Ectodermal cell (in vitro differentiated cells): ENCODE measurements around the gene EZH1.

Experiments used
- H3K27ac ChIP-seq: 2 replicates; pipeline ENCODE4 v1.7.0; 2013; ENCODE audit warnings: mild to moderate bottlenecking, low read depth, low read length; ENCODE audit not compliant: insufficient read depth, poor library complexity, severe bottlenecking
- H3K27me3 ChIP-seq: 2 replicates; pipeline ENCODE4 v1.7.0; 2013; ENCODE audit warnings: mild to moderate bottlenecking, low read length; ENCODE audit not compliant: insufficient read depth, control insufficient read depth, poor library complexity, severe bottlenecking
- H3K36me3 ChIP-seq: one replicate; pipeline ENCODE4 v1.7.0; 2013; ENCODE audit warnings: low read length; ENCODE audit not compliant: control insufficient read depth, insufficient read depth
- H3K4me1 ChIP-seq: one replicate; pipeline ENCODE4 v1.7.0; 2013; ENCODE audit warnings: low read length; ENCODE audit not compliant: control insufficient read depth, insufficient read depth
- H3K4me3 ChIP-seq: 2 replicates; pipeline ENCODE4 v1.7.0; 2013; ENCODE audit warnings: low read depth, low read length, control low read depth; ENCODE audit not compliant: insufficient read depth
- H3K9me3 ChIP-seq: 2 replicates; pipeline ENCODE4 v1.7.0; 2013; ENCODE audit warnings: mild to moderate bottlenecking, low read length, moderate library complexity; ENCODE audit not compliant: control insufficient read depth
- WGBS, 2 experiments: methylation state at CpG; one replicate each; pipeline ENCODE4 v1.1.7; 2013; ENCODE audit warnings: missing lambda C conversion rate in 2 of 2; 5-methylcytosine and 5-hydroxymethylcytosine counted together

The EZH1 gene

DNA sequence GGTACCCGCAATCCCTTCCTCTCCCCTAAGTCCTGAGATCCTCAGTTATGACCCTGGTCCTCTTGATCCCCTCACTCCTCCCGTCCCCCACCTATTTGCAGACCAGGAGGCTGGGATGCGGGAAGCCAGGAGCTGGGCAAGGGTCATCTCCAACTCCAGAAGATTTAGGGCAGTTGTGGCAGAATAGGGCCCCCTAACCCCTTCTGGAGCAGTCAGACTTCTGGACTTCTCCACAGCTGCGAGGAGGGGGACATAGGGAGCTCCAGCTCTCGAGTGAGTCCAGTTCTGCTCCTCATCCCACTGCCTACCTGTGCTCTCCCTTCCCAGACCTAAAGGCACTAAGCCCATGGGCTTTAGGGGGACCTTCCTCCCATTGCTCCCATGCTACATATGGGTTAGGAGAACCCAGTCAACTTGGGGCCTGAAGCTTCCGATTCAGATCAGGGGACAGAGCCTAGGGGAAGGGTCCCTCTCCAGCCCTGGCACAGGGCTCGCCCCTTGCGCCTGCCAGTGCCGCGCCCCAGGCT lies 36.9 kb upstream of the EZH1 start:
- Histone ChIP-seq H3K9me3 (no peaks in the 10 kb centered on the region), H3K36me3 (no peaks in the 10 kb centered on the region), H3K27ac (no peak overlapping the region), H3K4me3 (no peak overlapping the region), H3K4me1 (no peaks in the 10 kb centered on the region), H3K27me3 (peaks cover 51% of the 10 kb centered on the region)
- 85 to 86% methylated on average over 10 of the region's 10 CpGs for WGBS, 2 experiments

DNA sequence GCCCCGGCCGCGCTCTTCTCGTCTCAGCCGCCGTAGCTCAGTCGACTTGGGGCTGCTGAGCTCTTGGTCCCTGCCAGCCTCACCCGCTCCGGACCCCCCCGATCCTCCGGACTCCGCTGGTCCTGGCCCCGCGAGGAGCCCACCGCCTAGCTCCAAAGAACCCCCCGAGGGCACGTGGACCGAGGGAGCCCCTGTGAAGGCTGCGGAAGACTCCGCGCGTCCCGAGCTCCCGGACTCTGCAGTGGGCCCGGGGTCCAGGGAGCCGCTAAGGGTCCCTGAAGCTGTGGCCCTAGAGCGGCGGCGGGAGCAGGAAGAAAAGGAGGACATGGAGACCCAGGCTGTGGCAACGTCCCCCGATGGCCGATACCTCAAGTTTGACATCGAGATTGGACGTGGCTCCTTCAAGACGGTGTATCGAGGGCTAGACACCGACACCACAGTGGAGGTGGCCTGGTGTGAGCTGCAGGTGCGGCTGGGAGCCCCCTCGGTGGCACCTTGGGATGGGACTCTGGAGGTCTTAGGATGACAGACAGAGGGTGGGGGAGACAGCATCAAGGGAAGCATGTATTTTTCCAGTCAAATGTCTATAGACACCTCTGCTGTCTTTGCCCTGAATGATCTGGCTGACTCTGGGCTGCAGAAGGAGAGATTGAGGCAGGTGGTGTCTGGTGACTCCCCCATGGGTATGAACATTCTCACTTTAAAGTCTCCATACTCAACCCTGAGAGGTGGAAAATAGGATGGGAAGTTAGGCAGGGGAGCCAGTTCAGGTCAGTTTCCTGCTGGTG lies 36.2 kb upstream of the EZH1 start:
- Histone ChIP-seq H3K4me3 (peak overlapping the region; percentile 40), H3K9me3 (no peaks in the 10 kb centered on the region), H3K27me3 (peaks cover 51% of the 10 kb centered on the region), H3K27ac (no peak overlapping the region), H3K4me1 (no peaks in the 10 kb centered on the region), H3K36me3 (no peaks in the 10 kb centered on the region)
- 7 to 9% methylated on average over 39 of the region's 39 CpGs for WGBS, 2 experiments

DNA sequence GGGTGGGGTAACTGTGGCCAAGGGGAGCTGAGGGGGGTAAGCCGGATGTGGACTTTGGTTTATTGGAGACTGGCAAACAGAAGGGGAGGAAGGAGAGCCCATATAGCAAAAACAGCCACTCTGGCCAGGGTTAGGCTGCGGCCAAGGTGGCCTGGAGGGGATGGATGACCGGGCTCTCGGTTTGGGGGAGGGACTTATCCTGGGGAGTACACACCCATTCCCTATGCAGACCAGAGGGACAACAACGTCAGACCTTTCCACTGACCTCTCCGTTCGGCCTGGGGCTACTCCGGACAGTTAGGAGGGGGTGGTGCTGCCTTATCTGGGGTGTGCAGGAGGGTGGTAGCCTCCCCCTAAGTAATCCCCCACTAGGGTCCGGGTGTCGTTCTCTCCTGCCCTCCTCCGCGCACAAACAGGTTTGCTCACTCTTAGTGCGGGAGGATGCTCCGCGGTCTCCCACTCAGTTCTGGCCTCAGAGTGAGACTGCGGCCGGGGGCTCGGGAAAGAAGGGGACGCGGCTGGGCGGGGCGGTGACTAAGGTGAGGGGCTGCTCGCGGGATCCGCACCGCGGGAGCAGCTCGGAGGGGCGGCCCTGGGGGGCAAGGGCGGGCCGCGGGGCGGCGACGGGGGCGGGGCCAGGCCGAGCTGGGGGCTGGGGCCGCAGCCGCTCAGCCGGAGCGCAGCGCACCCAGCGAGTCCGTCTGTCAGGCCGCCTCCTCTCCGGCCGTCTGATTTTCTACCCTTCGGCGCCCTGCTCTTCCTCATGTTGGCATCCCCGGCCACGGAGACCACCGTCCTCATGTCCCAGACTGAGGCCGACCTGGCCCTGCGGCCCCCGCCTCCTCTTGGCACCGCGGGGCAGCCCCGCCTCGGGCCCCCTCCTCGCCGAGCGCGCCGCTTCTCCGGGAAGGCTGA lies 35.4 kb upstream of the EZH1 start, which contains the start of gene WNK4:
Gene WNK4 (plus strand): TSS at position 675 of the 915 bp plus-strand sequence. CDS start 89 bp downstream, at position 764.
- Histone ChIP-seq H3K9me3 (no peaks in the 10 kb centered on the region), H3K4me3 (peak within 1 kb of the TSS; percentile 40), H3K27ac (no peak within 1 kb of the TSS), H3K4me1 (no peaks in the 10 kb centered on the region), H3K27me3 (peaks cover 47% of the 10 kb centered on the region), H3K36me3 (peaks cover 8% of the 10 kb centered on the region)
- WGBS, 2 experiments: 2 to 3% methylated on average over 65 of the region's 65 CpGs

DNA sequence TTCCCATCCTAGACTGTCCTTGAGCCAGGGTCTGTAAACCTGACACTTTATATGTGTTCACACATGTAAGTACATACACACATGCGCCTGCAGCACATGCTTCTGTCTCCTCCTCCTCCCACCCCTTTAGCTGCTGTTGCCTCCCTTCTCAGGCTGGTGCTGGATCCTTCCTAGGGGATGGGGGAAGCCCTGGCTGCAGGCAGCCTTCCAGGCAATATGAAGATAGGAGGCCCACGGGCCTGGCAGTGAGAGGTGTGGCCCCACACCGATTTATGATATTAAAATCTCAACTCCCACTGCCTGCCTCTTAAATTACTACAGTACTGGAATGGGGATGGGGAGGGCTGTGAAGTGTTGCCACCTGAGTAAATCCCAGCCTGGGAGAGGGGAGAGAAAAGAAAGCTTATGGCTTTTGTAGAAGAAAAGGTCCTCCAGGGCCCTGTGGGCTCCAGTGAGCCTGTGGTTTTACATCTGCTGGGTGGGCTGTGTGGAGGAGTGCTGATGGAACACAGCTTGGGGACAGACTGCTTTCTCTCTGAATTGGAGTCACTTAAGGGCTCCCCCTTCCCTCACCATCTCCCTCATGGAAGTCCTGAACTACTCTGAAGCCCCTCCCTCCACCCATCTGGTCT lies 34.6 kb upstream of the EZH1 start:
- WGBS, 2 experiments: 88 to 91% methylated on average over 2 to 3 of the region's 3 CpGs

DNA sequence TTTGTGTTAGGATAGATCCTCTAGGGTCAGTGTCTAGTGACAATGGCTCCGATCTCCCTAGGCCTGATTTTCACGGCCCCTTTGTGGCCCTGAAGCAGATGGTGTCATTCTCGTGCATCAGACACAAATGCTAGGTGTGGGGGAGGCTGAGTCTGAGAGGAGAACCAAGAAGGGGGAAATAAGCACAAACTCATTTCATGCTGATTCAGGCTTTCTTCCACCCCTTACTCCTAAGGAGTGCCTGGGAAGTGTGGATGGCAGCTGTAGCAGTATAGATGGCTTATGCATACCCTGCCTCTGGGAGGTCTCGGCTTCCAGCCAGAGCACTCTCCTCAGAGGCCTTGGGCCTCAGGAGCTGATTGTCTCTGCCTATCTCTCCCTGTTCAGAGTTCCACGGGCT lies 33.7 kb upstream of the EZH1 start:
- WGBS, 2 experiments: 88 to 96% methylated on average over 5 of the region's 5 CpGs
- Histone ChIP-seq H3K27me3 (peaks cover 36% of the 10 kb centered on the region), H3K27ac (no peak overlapping the region), H3K36me3 (peaks cover 8% of the 10 kb centered on the region), H3K9me3 (no peaks in the 10 kb centered on the region), H3K4me3 (no peak overlapping the region), H3K4me1 (peaks cover 6% of the 10 kb centered on the region)

More for the DNA sequence above, 34.6 kb upstream of the EZH1 start:
- Histone ChIP-seq H3K36me3 (peaks cover 8% of the 10 kb centered on the region), H3K4me3 (no peak overlapping the region), H3K9me3 (no peaks in the 10 kb centered on the region), H3K27ac (no peak overlapping the region), H3K4me1 (no peaks in the 10 kb centered on the region), H3K27me3 (peaks cover 40% of the 10 kb centered on the region)

DNA sequence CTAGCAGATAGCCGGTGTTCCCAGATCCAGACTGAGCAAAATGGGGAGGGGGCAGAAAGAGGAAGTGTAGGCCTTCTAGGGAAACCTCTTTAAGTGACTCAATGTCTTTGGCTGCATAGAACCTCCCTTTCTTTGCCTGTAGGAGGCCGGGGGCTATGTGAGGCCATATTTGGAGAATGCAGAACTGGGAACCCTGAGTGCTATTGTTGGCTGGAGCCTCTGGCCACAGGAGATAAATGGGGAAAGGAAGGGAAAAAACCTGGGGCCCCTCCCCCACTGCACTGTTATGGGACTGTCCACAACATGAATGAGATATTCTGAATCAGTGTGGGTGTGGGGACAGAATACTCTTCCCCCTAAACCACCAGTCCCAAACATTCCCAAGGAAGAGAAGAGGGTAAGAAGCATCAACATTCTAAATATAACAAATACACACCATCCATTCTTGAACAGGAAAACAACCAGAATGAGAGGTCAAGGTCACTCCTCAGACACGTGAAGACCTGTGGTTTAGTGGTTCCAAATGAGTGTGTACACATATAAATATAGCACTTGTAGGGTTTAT lies 30.8 kb upstream of the EZH1 start:
- no peak overlapping the region for H3K27ac ChIP-seq
- 96% methylated on average over 2 to 3 of the region's 3 CpGs for WGBS, 2 experiments
- H3K9me3 ChIP-seq: no peaks in the 10 kb centered on the region
- peaks cover 8% of the 10 kb centered on the region for H3K36me3 ChIP-seq
- H3K27me3 ChIP-seq: peaks cover 6% of the 10 kb centered on the region
- H3K4me1 ChIP-seq: peaks cover 6% of the 10 kb centered on the region
- H3K4me3 ChIP-seq: no peak overlapping the region

DNA sequence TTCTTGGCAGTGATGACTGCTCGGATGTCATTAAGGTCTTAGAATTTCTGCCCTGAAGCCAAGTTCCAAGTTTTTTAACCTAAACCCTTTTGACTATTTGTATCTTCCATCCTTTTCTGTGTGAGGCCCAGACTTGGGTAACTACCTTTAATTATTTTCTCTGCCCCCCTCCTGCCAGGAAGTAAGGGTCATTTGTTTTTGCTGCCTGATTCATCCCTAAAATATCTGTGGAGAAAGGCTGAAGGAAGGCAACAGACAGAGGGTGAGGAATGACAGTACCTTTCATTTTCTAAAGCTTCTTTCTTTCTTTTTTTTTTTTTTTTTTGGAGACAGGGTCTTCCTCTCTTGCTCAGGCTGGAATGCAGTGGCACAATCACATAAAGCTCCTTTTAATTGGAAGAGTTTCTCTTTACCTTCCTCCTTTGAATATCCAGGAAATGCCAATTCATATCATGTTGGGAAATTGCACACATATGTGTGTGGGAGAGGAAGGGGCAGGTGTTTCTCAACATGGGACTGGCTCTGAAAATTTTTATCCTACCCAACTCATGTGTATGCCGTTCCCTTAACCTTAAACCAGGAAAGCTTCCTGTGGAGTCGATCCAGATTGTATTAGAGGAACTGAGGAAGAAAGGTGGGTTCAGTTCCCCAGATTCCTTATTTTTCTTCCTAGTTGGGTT lies 29.4 kb upstream of the EZH1 start:
- WGBS, 2 experiments: 75 to 87% methylated on average over 3 of the region's 3 CpGs
- Histone ChIP-seq H3K4me3 (peak overlapping the region; percentile 79), H3K27me3 (no peaks in the 10 kb centered on the region), H3K9me3 (no peaks in the 10 kb centered on the region), H3K4me1 (peaks cover 6% of the 10 kb centered on the region), H3K27ac (no peak overlapping the region), H3K36me3 (peaks cover 8% of the 10 kb centered on the region)

DNA sequence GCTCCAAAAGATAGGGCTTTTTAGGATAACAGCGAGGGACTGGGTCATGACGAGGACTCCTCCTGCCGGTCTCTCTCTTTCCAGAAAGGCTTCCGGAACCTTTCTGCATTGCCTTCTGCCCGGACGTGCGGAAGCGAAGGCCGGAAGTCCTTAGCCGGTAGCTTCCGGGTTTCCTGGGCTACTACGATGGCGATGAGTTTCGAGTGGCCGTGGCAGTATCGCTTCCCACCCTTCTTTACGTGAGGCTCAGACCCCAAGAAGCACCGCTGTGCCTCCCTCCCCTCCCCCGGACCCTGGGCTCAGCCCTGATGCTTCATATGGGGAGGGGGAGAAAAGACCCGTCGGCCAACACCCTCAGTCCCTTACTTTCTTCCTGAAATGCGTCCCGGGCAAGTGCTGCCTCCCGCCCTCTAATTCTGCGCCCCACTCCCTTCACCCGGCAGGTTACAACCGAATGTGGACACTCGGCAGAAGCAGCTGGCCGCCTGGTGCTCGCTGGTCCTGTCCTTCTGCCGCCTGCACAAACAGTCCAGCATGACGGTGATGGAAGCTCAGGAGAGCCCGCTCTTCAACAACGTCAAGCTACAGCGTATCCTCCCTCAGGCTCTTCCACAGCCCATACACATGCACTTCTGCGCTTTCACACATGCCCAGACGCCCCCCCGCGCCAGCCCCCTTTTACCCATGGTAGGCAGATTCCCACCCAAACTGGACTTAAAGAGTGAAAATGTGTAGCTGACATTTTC lies 28.6 kb upstream of the EZH1 start, which contains the start of gene VPS25:
Gene VPS25 (plus strand): TSS at position 160 of the 746 bp plus-strand sequence. CDS start 27 bp downstream, at position 187.
- 1% methylated on average over 39 of the region's 39 CpGs for WGBS, 2 experiments
- H3K27ac ChIP-seq: no peak within 1 kb of the TSS
- peaks cover 6% of the 10 kb centered on the region for H3K4me1 ChIP-seq
- H3K36me3 ChIP-seq: peaks cover 8% of the 10 kb centered on the region
- H3K9me3 ChIP-seq: no peaks in the 10 kb centered on the region
- H3K27me3 ChIP-seq: no peaks in the 10 kb centered on the region
- peak within 1 kb of the TSS; percentile 79 for H3K4me3 ChIP-seq

DNA sequence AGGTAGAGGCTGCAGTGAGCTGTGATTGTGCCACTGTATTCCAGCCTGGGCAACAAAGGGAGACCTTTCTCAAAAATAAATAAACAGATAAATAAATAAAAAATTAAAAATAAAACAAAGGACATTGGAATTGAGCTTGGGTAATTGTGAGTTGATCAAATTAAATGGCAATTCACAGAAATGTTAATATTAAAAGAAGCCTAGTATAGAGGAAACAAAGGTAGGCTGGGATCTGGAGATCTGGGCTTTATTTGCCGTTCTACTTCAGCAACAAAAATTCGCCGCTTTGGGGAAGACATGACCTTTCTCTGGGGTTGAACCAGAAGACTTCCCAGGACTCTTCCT lies 28.1 kb upstream of the EZH1 start:
- Histone ChIP-seq H3K27ac (no peak overlapping the region), H3K4me1 (peaks cover 6% of the 10 kb centered on the region), H3K4me3 (peak overlapping the region; percentile 79), H3K36me3 (peaks cover 8% of the 10 kb centered on the region), H3K27me3 (no peaks in the 10 kb centered on the region), H3K9me3 (no peaks in the 10 kb centered on the region)
- WGBS, 2 experiments: 20 to 26% methylated on average over 3 of the region's 3 CpGs
